SK-N-MC (cell line): ENCODE data around the gene AK6.

Experiments
- DNase-seq: peaks from one replicate; pipeline ENCODE4 v3.0.0-alpha.2; 2011; ENCODE audit warnings: low read depth, low spot score
- H3K27ac ChIP-seq: fragments of 200-600 bp; sonication (generic); 2 replicates; pipeline ENCODE4 v1.5.1; 2016; ENCODE audit warnings: mixed run types
- H3K36me3 ChIP-seq: fragments of 200-600 bp; sonication (generic); 2 replicates; pipeline ENCODE4 v1.6.1; 2017; ENCODE audit warnings: antibody characterized with exemption, low read length, mixed read lengths; ENCODE audit not compliant: insufficient read depth
- H3K4me3 ChIP-seq: fragments of 200-600 bp; sonication (generic); 2 replicates; pipeline ENCODE4 v1.5.1; 2016
- H3K9ac ChIP-seq: fragments of 200-600 bp; sonication (generic); 2 replicates; pipeline ENCODE4 v1.8.0; 2017; ENCODE audit warnings: mixed run types, mixed read lengths; ENCODE audit not compliant: insufficient read length
- H3K9me3 ChIP-seq: fragments of 200-600 bp; sonication (generic); 2 replicates; pipeline ENCODE4 v1.6.1; 2017; ENCODE audit warnings: low read depth, mild to moderate bottlenecking, antibody characterized with exemption, low read length, moderate library complexity, mixed read lengths
- EZH2 ChIP-seq: fragments of 200-600 bp; sonication (generic); IDR thresholded peaks from one replicate; pipeline ENCODE4 v1.6.1; 2017; ENCODE audit warnings: antibody characterized with exemption
- FOXP2 ChIP-seq: optimal IDR thresholded peaks from 2 replicates; pipeline ENCODE3; 2011; ENCODE audit warnings: mild to moderate bottlenecking, moderate library complexity; ENCODE audit not compliant: insufficient read depth; ENCODE audit errors: extremely low read length, control extremely low read depth
- POLR2AphosphoS5 ChIP-seq: IDR thresholded peaks from 2 replicates; pipeline ENCODE4 v1.6.1; 2012; ENCODE audit warnings: mild to moderate bottlenecking, low read depth, low read length, borderline replicate concordance

The AK6 gene

DNA sequence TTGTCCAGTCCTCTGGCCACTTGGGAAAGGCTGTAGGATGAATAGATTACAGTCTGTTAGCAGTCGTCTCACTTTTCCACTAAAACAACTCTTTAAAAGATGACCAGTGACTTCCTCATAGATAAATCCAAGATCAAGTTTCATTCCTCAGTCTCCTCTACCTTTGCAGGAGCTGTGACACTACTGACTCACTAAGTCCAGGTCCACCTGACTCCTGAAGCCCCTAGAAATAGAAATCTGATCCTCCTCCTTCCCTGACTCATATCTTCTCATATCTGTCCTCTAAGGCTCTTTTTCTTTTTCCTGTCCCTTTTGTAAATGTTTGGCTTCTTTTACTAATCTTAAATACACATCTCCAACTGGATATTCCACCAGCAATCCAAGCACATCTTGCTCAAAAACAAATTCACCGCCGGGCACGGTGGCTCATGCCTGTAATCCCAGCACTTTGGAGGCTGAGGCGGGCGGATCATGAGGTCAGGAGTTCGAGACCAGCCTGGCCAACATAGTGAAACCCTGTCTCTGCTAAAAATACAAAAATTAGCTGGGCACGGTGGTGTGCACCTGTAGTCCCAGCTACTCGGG is 39.3 kb downstream of the AK6 start:
- Histone ChIP-seq H3K9ac (no peak overlapping the region), H3K4me3 (no peak overlapping the region), H3K36me3 (no peaks in the 10 kb centered on the region), H3K9me3 (no peaks in the 10 kb centered on the region), H3K27ac (no peak overlapping the region)
- no peak for TF ChIP-seq POLR2AphosphoS5
- TF ChIP-seq FOXP2: no peak
- TF ChIP-seq EZH2: no peak
- DNase-seq: no peak

GRCh38 chr5:69326365-69326764 is 43.0 kb downstream of the AK6 start:
- TF ChIP-seq EZH2: no peak
- no peak for TF ChIP-seq POLR2AphosphoS5
- no peak for TF ChIP-seq FOXP2
- Histone ChIP-seq H3K27ac (0 out of 2 replicates have a peak overlapping the region, but pooled peaks have one; percentile 7), H3K36me3 (no peaks in the 10 kb centered on the region), H3K9ac (no peak overlapping the region), H3K4me3 (no peak overlapping the region), H3K9me3 (no peaks in the 10 kb centered on the region)
- DNase-seq: no peak

GRCh38 chr5:69317391-69317790 is 51.9 kb downstream of the AK6 start:
- no peak overlapping the region for H3K27ac ChIP-seq
- no peaks in the 10 kb centered on the region for H3K9me3 ChIP-seq
- TF ChIP-seq EZH2 (no peak), POLR2AphosphoS5 (no peak), FOXP2 (no peak)
- H3K4me3 ChIP-seq: no peak overlapping the region
- no peak overlapping the region for H3K9ac ChIP-seq
- no peak for DNase-seq
- H3K36me3 ChIP-seq: no peaks in the 10 kb centered on the region; the same call in 1 of the 2 replicates

DNA sequence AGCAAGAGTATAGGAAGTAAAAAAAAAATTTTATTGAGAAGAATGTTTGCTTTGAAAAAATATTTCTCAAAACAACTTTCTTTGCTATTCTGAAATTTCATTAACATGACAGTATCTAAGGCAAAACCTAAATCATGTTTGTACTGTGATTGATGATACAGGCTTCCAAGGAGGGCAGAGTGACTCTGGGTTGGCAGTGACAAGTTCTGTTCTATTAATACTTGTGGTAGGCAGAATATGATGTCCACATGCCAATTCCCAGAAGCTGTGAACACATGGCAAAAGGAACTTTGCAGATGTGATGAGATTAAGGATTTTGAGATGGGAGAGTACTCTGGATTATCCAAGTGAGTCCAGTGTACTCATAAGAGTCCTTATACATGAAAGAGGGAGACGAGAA is 53.3 kb downstream of the AK6 start:
- Histone ChIP-seq H3K9ac (no peak overlapping the region), H3K36me3 (peaks cover under 1% of the 10 kb centered on the region; the same call in 1 of the 2 replicates), H3K4me3 (no peak overlapping the region), H3K27ac (no peak overlapping the region), H3K9me3 (no peaks in the 10 kb centered on the region)
- TF ChIP-seq POLR2AphosphoS5 (no peak), EZH2 (no peak), FOXP2 (no peak)
- no peak for DNase-seq

DNA sequence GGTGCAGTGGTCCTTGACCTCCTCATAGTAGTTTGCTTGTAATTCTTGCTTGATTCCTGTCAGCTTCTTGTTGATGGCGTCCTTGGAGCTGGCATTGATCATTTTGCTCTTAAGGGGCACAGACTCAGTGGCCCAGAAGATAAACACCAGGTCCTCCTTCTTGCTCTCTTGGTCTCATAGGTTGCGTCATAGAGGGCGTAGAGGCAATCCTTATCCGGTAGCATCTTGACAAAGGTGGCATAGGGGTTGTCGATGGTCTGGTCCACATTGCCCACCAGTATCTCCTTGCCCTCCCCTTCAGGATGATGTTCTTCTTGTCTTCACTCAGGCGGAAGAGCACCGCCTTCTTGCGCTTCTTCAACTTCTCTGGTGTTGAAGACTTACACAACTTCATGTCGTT is 55.9 kb downstream of the AK6 start:
- no peak for DNase-seq
- no peak overlapping the region for H3K27ac ChIP-seq
- TF ChIP-seq FOXP2 (no peak), POLR2AphosphoS5 (no peak), EZH2 (no peak)

DNA sequence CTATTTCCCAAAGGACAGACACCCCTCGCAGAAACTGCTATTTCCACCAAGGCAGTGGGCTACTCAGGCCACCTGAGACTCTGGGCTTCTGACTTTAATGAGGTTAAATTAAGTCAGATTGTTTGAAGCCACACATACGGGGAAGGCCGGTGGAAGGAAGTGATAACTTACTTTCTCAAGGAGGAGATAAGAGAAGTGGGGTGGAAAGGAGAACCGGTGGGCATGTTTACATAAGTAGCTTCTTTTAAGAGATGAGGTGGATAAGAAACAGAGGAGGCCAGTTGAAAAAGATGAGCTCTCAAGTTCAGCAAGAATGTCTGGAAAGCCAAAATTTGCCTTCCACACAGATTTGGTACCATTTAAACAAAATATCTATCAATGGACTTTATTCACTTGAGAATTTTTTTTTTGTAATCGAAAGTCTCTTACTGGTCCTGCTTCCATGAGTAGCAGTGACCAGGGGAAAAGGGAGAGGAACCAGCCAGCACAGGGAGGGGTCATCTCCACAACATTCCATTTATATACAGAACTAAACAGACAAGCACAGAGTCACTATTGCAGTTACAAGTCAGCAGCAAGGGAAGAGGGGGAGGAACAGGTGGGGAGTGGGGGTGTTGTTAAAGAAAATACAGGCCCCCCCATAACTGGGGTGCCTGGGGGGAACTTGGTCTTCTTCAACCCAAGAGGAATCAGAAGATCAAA is 56.7 kb downstream of the AK6 start:
- Histone ChIP-seq H3K9ac (no peak overlapping the region), H3K9me3 (no peaks in the 10 kb centered on the region), H3K4me3 (no peak overlapping the region), H3K27ac (no peak overlapping the region), H3K36me3 (peaks cover 24% of the 10 kb centered on the region; the same call in 1 of the 2 replicates)
- DNase-seq: no peak
- TF ChIP-seq POLR2AphosphoS5 (no peak), FOXP2 (no peak), EZH2 (no peak)

More for the DNA sequence above, 55.9 kb downstream of the AK6 start:
- Histone ChIP-seq H3K9me3 (no peaks in the 10 kb centered on the region), H3K4me3 (no peak overlapping the region), H3K9ac (no peak overlapping the region), H3K36me3 (peaks cover 20% of the 10 kb centered on the region; the same call in 1 of the 2 replicates)

GRCh38 chr5:69309380-69309779 is 59.9 kb downstream of the AK6 start:
- Histone ChIP-seq H3K27ac (no peak overlapping the region), H3K36me3 (peaks cover 25% of the 10 kb centered on the region; the same call in 1 of the 2 replicates), H3K9ac (no peak overlapping the region), H3K4me3 (no peak overlapping the region), H3K9me3 (no peaks in the 10 kb centered on the region)
- no peak for TF ChIP-seq EZH2
- TF ChIP-seq POLR2AphosphoS5: no peak
- no peak for DNase-seq

- Histone ChIP-seq H3K9me3 (no peaks in the 10 kb centered on the region), H3K27ac (no peak overlapping the region), H3K36me3 (peaks cover 25% of the 10 kb centered on the region; the same call in 1 of the 2 replicates), H3K9ac (no peak overlapping the region), H3K4me3 (no peak overlapping the region)
- TF ChIP-seq FOXP2 (no peak), POLR2AphosphoS5 (no peak), EZH2 (no peak)
- DNase-seq: no peak
Observed at GRCh38 chr5:69308046-69308553, 61.2 kb downstream of the AK6 start.
